ENCODE results near the gene CCSER2.

DNA sequence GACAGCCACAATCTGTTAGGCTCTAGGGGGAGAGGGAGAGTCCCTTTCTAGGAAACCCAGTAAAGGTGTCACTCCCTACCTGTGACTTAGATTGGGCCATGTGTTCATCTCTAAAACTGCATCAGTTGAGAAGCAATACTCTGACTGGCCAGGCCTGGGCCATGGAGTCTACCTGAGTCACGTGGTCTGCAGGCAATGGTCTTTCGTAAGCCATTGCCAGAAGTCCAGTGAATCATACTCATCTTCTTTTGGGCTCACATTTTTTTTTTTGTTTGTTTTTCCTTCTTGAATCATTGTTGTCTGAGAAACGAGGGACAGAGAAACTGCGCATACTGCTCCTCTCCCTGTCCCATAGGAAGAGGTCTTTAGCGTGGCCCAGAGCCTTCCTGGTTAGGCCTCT lies 215.6 kb downstream of the CCSER2 start:
- TF ChIP-seq CTCF (IDR thresholded peaks at IDR 0.05) = no peak
- TF ChIP-seq POLR2A (IDR thresholded peaks at IDR 0.05) = no peak
